HUES6 (cell line): ENCODE measurements around the gene RABGAP1.
"Not testable (repeated sequence)": the region's sequence is repeated elsewhere in the genome, so short reads cannot be mapped to it uniquely, and the experiment has no call there.

ENCODE experiments used
- H3K27ac ChIP-seq: 2 replicates; pipeline ENCODE4 v1.7.0; 2013; ENCODE audit warnings: low read depth, mild to moderate bottlenecking, low read length, inconsistent platforms
- H3K27me3 ChIP-seq: 2 replicates; pipeline ENCODE4 v1.6.1; 2013; ENCODE audit warnings: low read length; ENCODE audit not compliant: control insufficient read depth, insufficient read depth
- H3K36me3 ChIP-seq: 2 replicates; pipeline ENCODE4 v1.6.1; 2013; ENCODE audit warnings: low read length; ENCODE audit not compliant: control insufficient read depth, insufficient read depth
- H3K4me1 ChIP-seq: 2 replicates; pipeline ENCODE4 v1.6.1; 2013; ENCODE audit warnings: low read length; ENCODE audit not compliant: control insufficient read depth, insufficient read depth
- H3K4me3 ChIP-seq: 2 replicates; pipeline ENCODE4 v1.5.1; 2013; ENCODE audit warnings: low read depth, low read length
- H3K9ac ChIP-seq: one replicate; pipeline ENCODE4 v1.6.1; 2013; ENCODE audit warnings: mild to moderate bottlenecking, low read length
- H3K9me3 ChIP-seq: 2 replicates; pipeline ENCODE4 v1.6.1; 2013; ENCODE audit warnings: low read depth, low read length; ENCODE audit not compliant: control insufficient read depth, insufficient read depth

RABGAP1 gene

DNA sequence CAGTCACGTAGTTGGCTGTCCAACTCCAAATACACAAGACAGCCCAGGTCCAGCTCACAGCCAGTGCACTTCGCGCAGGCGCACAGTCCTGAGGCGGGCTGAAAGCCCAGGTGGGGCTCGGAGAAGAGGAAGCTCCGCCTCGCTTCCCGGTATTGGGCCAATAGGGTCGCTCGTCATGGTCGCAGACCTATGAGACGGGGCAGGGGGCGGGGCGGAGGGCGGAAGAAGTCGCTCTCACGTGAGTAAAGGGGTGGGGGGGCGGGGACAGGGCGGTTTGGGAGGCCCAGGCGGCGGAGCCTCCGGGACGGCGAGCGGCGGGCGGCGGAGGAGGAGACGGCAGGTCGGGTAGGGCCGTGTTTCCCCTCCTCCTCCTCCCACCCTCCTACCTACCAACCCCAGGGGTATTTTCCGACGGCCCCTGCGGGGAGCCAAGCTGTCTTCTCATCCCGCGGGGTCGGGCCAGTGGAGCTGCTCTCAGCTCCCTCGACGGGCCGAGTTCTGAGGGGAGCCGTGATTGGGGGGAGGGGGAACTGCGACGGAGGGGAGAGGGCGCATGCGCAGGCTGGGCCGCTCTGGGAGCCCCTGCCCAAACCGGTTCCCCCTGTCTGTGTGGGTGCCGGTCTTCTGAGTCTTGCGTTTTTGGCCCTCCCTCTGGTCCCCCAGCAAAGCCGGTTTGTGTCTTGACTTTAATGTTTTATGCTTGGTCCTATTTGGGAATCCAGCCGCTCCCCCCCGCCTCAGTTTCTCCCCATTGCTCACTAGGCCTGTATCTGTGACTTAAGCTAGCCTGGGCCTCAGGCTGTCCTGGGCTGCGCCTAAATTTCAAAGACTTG, at the start of gene RABGAP1:
Gene RABGAP1, plus strand, starts transcription at position 272 of the 833 bp plus-strand sequence. CDS start 16,040 bp downstream, outside the sequence.
- no peaks in the 10 kb centered on the region for H3K9me3 ChIP-seq
- peaks cover 23% of the 10 kb centered on the region for H3K36me3 ChIP-seq
- H3K27ac ChIP-seq: peak within 1 kb of the TSS; percentile 93
- peak within 1 kb of the TSS; percentile 84 for H3K4me3 ChIP-seq
- no peaks in the 10 kb centered on the region for H3K27me3 ChIP-seq
- peak within 1 kb of the TSS; percentile 95 for H3K9ac ChIP-seq
- peaks cover 5% of the 10 kb centered on the region; the same call in 1 of the 2 replicates for H3K4me1 ChIP-seq

DNA sequence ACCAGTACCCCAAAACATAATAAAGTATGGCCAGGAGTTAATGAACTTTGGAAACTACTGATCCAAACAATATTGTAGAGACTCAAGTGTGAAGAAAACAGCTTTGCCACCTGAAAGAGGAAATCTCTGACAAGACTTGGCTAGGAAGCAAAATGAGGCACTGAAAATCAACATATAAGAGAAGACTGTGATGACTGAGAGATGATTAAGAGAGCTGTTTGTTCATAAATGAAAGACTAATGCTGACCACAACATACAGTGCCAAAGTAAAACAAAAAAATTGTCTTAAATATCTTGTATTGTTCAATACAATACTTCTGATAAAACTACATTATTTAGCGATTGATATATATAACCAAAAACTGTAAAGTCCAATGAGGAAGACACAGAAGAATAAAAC, 42.9 kb upstream of the RABGAP1 start:
- Histone ChIP-seq H3K4me3 (no peak overlapping the region), H3K27me3 (no peaks in the 10 kb centered on the region), H3K4me1 (0 out of 2 replicates have a peak, but pooled peaks cover under 1% of the 10 kb centered on the region), H3K9me3 (no peaks in the 10 kb centered on the region), H3K27ac (no peak overlapping the region), H3K36me3 (peaks cover 41% of the 10 kb centered on the region), H3K9ac (no peak overlapping the region)

DNA sequence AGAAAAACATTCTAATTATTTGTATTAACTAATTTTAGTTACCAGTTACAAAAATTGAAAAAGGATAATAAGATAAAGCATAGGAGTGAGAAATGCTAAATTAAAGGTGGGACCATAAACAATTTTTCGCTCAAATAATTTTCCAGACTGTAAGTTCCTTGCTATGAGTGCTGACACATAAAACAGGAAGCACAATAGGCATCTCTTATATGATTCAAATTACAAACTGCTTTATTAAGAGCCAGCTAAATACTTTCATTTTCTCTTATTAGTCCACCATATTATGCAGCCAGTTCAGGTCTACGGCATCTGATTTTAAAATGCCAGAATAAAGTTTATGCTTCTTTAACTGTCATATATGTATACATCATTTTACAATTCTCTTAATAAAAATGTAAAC, 40.0 kb upstream of the RABGAP1 start:
- H3K4me3 ChIP-seq: no peak overlapping the region
- peaks cover 11% of the 10 kb centered on the region; the same call in 1 of the 2 replicates for H3K4me1 ChIP-seq
- no peak overlapping the region for H3K9ac ChIP-seq
- H3K27ac ChIP-seq: no peak overlapping the region
- H3K36me3 ChIP-seq: peaks cover 17% of the 10 kb centered on the region
- H3K9me3 ChIP-seq: no peaks in the 10 kb centered on the region
- no peaks in the 10 kb centered on the region for H3K27me3 ChIP-seq

DNA sequence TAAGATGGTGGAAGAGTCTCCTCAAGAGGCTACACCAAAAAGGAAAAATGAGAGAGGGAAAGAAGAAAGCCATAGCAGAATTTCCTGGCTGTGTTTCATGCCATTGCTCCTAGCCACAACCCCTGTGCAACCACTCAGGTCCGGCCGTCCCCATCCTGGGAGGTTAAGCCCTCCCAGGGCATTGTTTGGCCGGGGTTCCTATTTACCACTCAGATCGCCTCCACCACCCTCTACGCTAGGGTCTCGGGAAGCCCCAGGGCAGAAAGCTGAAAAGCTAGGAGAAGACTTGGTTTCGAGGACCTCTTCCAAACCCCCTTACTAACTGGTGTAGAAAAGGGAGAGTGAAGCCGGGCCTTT, 36.4 kb upstream of the RABGAP1 start:
- Histone ChIP-seq H3K4me3 (peak overlapping the region; percentile 75), H3K9me3 (no peaks in the 10 kb centered on the region), H3K27me3 (no peaks in the 10 kb centered on the region), H3K27ac (peak overlapping the region; percentile 89), H3K4me1 (peaks cover 11% of the 10 kb centered on the region; the same call in 1 of the 2 replicates), H3K36me3 (no peaks in the 10 kb centered on the region), H3K9ac (peak overlapping the region; percentile 88)

DNA sequence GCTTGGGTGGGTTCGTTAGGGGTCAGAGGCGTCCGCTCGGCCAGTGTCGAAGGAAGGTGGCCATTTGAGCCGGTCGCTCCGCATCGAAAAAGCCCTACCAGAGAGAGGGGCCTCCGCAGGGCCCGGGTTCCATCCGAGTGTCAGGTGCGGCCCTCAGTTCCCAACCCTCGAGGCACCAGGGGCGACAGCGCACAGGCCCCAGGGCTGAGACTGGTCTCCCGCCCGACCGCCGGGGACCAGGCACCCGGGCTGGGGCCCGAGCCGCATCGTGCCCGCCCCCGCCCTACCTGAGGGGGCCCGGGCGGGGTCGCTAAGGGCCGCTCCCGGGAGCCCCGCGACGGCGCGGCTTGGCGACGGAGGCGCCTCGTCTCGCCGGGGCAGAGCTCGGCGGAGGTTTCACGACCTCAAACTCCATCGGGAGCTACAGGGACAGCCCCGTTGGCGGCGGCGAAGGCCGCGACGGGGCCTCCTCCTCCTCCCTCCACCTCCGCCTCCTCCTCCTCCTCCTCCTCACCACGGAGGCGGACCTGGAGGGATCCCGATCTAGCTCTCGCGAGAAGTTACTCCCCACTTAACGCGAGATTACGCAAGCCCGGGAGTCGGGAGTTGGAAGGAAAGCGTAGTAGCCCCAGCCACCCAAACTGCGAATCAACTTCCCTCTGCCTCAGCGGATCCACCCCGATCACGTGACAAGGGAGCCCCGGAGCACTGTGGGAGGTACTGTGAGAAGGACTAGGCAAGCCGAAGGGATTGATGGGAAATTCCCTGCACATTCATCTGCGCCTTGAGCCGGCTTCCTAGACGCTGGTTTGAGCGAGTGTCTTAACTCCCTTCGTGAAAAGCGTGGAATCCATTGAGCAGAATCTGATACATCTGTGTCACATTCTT, 35.8 kb upstream of the RABGAP1 start, which contains the start of gene RC3H2:
Gene RC3H2, minus strand, starts transcription at position 537 of the 888 bp plus-strand sequence. CDS start 7,850 bp downstream, outside the sequence.
- H3K4me1 ChIP-seq: peaks cover 11% of the 10 kb centered on the region; the same call in 1 of the 2 replicates
- peak within 1 kb of the TSS; percentile 88 for H3K9ac ChIP-seq
- peak within 1 kb of the TSS; percentile 75 for H3K4me3 ChIP-seq
- peak within 1 kb of the TSS; percentile 89 for H3K27ac ChIP-seq
- H3K27me3 ChIP-seq: no peaks in the 10 kb centered on the region
- no peaks in the 10 kb centered on the region for H3K9me3 ChIP-seq
- H3K36me3 ChIP-seq: peaks cover 4% of the 10 kb centered on the region; the same call in 1 of the 2 replicates

DNA sequence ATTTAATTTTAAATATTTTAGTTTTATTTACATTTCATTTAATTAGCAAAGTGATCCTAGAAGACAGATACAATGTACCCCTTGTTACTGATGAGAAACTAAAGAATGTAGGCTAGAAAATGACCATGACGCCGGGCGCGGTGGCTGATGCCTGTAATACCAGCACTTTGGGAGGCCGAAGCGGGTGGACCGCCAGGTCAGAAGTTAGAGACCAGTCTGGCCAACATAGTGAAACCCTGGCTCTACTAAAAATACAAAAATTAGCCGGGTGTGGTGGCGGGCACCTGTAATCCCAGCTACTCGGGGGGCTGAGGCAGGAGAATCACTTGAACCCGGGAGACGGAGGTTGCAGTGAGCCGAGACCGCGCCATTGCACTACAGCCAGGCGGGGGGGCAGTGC, 34.7 kb upstream of the RABGAP1 start:
- H3K9ac ChIP-seq, H3K27me3 ChIP-seq, H3K27ac ChIP-seq, H3K4me3 ChIP-seq, H3K9me3 ChIP-seq: not testable (repeated sequence)
- peaks cover 11% of the 10 kb centered on the region; the same call in 1 of the 2 replicates for H3K4me1 ChIP-seq
- peaks cover 13% of the 10 kb centered on the region for H3K36me3 ChIP-seq

DNA sequence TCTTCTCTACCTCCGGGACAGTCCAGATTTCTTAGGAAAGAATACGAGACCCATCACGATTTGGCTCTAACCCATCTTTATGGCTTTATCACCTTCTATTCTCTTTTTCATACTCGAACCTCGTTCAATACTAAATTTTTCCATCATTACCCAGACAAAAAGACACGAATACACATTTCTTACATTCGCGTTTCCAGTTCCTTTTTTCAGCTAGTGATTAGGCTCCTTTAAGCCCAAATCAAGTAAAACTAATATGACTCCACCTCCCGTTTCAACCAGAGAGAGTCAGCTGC, 28.2 kb upstream of the RABGAP1 start:
- Histone ChIP-seq H3K36me3 (peaks cover 22% of the 10 kb centered on the region), H3K4me1 (peaks cover 4% of the 10 kb centered on the region; the same call in 1 of the 2 replicates), H3K4me3 (peak overlapping the region; percentile 73), H3K9me3 (no peaks in the 10 kb centered on the region), H3K9ac (peak overlapping the region; percentile 88), H3K27ac (peak overlapping the region; percentile 67), H3K27me3 (no peaks in the 10 kb centered on the region)

DNA sequence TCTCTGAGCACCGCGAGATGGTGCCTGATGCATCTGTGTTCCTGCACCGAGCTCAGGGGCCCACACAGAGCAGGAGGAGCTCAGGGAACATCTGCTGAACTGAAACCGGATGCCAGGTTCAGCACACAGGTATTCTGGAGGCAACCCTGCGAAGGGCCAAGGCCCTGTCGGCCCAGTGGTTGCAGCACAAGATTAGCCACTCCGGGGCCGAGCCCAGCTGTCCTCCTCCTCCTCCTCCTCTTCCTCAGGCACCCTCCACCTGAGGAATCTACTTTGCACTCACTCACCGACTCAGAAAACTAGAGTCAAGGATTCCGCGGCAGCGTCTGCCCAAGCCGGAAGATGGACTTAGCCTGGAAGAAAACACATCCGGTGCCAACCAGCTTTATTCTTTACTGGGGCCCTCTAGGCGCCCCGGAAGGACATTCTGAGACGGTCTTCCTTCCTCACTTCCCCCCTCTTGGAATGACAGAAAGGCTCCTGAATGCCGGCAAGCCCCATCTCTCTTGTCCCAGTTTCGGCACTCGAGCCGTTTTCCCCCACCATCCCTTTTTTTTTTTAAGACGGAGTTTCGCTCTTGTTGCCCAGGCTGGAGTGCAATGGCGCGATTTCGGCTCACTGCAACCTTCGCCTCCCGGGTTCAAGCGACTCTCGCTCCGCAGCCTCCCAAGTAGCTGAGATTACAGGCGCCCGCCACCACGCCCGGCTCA, 27.7 kb upstream of the RABGAP1 start, which contains the start of gene ZBTB6:
Gene ZBTB6, minus strand, starts transcription at position 360 of the 710 bp plus-strand sequence. CDS start 1,251 bp downstream, outside the sequence.
- H3K9ac ChIP-seq: peak within 1 kb of the TSS; percentile 88
- no peaks in the 10 kb centered on the region for H3K9me3 ChIP-seq
- H3K4me1 ChIP-seq: peaks cover 4% of the 10 kb centered on the region; the same call in 1 of the 2 replicates
- H3K27ac ChIP-seq: peak within 1 kb of the TSS; percentile 67
- peak within 1 kb of the TSS; percentile 73 for H3K4me3 ChIP-seq
- H3K36me3 ChIP-seq: peaks cover 22% of the 10 kb centered on the region
- no peaks in the 10 kb centered on the region for H3K27me3 ChIP-seq

DNA sequence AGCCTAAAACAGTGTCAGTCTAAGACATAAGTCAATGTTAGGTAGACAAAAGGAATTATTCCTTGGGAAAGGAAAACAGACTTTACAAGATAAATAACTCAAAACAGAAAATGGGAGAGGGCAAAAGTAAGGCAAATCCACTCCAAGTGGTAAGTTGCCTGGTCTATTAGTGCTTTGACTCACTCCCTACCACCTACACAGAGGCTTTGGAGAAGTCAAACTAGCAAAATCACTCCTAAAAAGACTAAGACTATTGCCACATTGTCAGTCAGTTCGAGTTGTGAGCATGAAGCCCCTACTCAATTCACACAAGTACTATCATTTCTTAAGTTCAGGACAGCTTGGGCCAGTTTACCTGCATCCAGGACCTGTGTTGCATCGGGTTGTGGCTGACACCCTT, 22.5 kb upstream of the RABGAP1 start:
- Histone ChIP-seq H3K27me3 (no peaks in the 10 kb centered on the region), H3K9me3 (no peaks in the 10 kb centered on the region), H3K9ac (no peak overlapping the region), H3K4me3 (no peak overlapping the region), H3K4me1 (peaks cover 8% of the 10 kb centered on the region; the same call in 1 of the 2 replicates), H3K36me3 (peaks cover 19% of the 10 kb centered on the region), H3K27ac (no peak overlapping the region)

DNA sequence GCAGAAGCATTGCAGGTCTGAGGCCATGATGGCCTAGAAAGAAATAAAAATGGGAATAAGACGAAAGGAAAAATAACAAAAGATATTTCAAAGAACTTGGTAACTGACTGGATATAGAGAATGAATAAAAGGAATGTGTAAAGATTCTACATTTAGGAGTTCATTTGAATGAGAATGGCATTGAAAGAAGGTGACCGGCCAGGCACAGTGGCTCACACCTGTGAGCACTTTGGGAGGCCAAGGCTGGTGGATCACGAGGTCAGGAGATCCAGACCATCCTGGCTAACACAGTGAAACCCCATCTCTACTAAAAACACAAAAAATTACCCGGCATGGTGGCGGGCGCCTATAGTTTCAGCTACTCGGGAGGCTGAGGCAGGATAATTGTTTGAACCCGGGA, 18.1 kb upstream of the RABGAP1 start:
- no peak overlapping the region for H3K9ac ChIP-seq
- peaks cover 19% of the 10 kb centered on the region for H3K36me3 ChIP-seq
- H3K4me3 ChIP-seq: no peak overlapping the region
- peaks cover 10% of the 10 kb centered on the region; the same call in 1 of the 2 replicates for H3K4me1 ChIP-seq
- no peak overlapping the region for H3K27ac ChIP-seq
- H3K27me3 ChIP-seq: no peaks in the 10 kb centered on the region
- no peaks in the 10 kb centered on the region for H3K9me3 ChIP-seq
